Keratinocyte (primary cell): ENCODE results near the gene CDCP2. TPM values are rescaled to one million over a fixed set of nuclear protein-coding genes. Genes with fewer than 3 reads are reported as not detected.

Experiments used
- DNase-seq: peaks from one replicate; pipeline ENCODE4 v3.0.0-alpha.2; 2011; ENCODE audit warnings: low read depth, missing footprints, low spot score
- FAIRE-seq: peaks from 2 replicates; lab custom pipeline; 2011; peaks lifted over from hg19 to GRCh38; lab: Jason Lieb, UNC
- H2AFZ ChIP-seq: 2 replicates; pipeline ENCODE4 v1.6.0; 2012; ENCODE audit warnings: low read length, control low read depth, inconsistent platforms; ENCODE audit not compliant: control insufficient read depth
- H3K27ac ChIP-seq: 2 replicates; pipeline ENCODE4 v1.5.1; 2011; ENCODE audit warnings: low read length; ENCODE audit not compliant: control insufficient read depth, insufficient read depth
- H3K27me3 ChIP-seq: 3 replicates; pipeline ENCODE4 v1.6.0; 2011; ENCODE audit warnings: low read length; ENCODE audit not compliant: control insufficient read depth, insufficient read depth; ENCODE audit errors: extremely low read depth
- H3K36me3 ChIP-seq, 2 experiments: 2 replicates in 1 of 2; 3 replicates in 1 of 2; pipeline ENCODE4 v1.5.1; 2011; ENCODE audit warnings: low read length in 2 of 2, mild to moderate bottlenecking in 1 of 2; ENCODE audit not compliant: control insufficient read depth in 2 of 2, insufficient read depth in 2 of 2; ENCODE audit errors: extremely low read depth in 1 of 2
- H3K4me1 ChIP-seq: 3 replicates; pipeline ENCODE4 v1.5.1; 2011; ENCODE audit warnings: low read length; ENCODE audit not compliant: control insufficient read depth, insufficient read depth; ENCODE audit errors: extremely low read depth
- H3K4me2 ChIP-seq: 3 replicates; pipeline ENCODE4 v1.6.0; 2011; ENCODE audit warnings: low read depth, low read length; ENCODE audit not compliant: control insufficient read depth, insufficient read depth; ENCODE audit errors: extremely low read depth
- H3K4me3 ChIP-seq, 3 experiments: fragments of 200-600 bp in 1 of 3; sonication (generic) in 1 of 3; 2 replicates in 2 of 3; 3 replicates in 1 of 3; pipeline ENCODE4 v1.5.1; 2011 to 2016; ENCODE audit warnings: low read length in 3 of 3, mild to moderate bottlenecking in 3 of 3, control low read depth in 2 of 3, inconsistent platforms in 1 of 3, low read depth in 1 of 3, mixed read lengths in 1 of 3, mixed run types in 1 of 3, moderate library complexity in 1 of 3; ENCODE audit not compliant: control insufficient read depth in 2 of 3, insufficient read depth in 2 of 3; ENCODE audit errors: extremely low read depth in 1 of 3
- H3K79me2 ChIP-seq: 2 replicates; pipeline ENCODE4 v1.6.0; 2012; ENCODE audit warnings: low read length; ENCODE audit not compliant: control insufficient read depth, insufficient read depth
- H3K9ac ChIP-seq: 3 replicates; pipeline ENCODE4 v1.6.0; 2011; ENCODE audit warnings: low read length; ENCODE audit not compliant: control insufficient read depth, insufficient read depth; ENCODE audit errors: extremely low read depth
- H3K9me1 ChIP-seq: 3 replicates; pipeline ENCODE4 v1.6.0; 2011; ENCODE audit warnings: low read length; ENCODE audit not compliant: control insufficient read depth, insufficient read depth; ENCODE audit errors: extremely low read depth
- H3K9me3 ChIP-seq: 2 replicates; pipeline ENCODE4 v1.5.1; 2012; ENCODE audit warnings: low read depth, low read length; ENCODE audit not compliant: control insufficient read depth
- H4K20me1 ChIP-seq: 3 replicates; pipeline ENCODE4 v1.6.0; 2011; ENCODE audit warnings: low read length; ENCODE audit not compliant: control insufficient read depth, insufficient read depth; ENCODE audit errors: extremely low read depth
- CTCF ChIP-seq, 3 experiments: IDR thresholded peaks in 1 of 3; conservative IDR thresholded peaks in 1 of 3; optimal IDR thresholded peaks in 1 of 3; 2 replicates in 2 of 3; 3 replicates in 1 of 3; pipeline versions ENCODE3 to v1.5.1; 2011; ENCODE audit warnings: low read length in 3 of 3, mild to moderate bottlenecking in 3 of 3, moderate library complexity in 2 of 3, control low read depth in 1 of 3, inconsistent platforms in 1 of 3; ENCODE audit not compliant: insufficient read depth in 2 of 3; ENCODE audit errors: extremely low read depth in 1 of 3
- EZH2 ChIP-seq: IDR thresholded peaks from one replicate; pipeline ENCODE4 v1.6.1; 2012; ENCODE audit warnings: inconsistent platforms, mild to moderate bottlenecking, low read length, moderate library complexity
- dilution Hi-C: fragments of 300-500 bp; cut with MboI; formaldehyde crosslinking; loops from one replicate; pipeline ENCODE4 v1.7.0; 2020; ENCODE audit warnings: low sequenced_read_pairs; ENCODE audit not compliant: extremely low pct_ligation_motif_present
- polyA plus RNA-seq, 5 experiments: library from polyadenylated mRNA; depleted of rRNA in 3 of 5; stranded (reverse) in 3 of 5; stranded (forward) in 1 of 5; unstranded in 1 of 5; fragments of >200 nt; gene quantifications; 1 replicate in 1 of 5; 2 replicates in 3 of 5; 3 replicates in 1 of 5; pipeline versions ENCODE4 v1.2.1 to v1.2.3, GENCODE V29; 2011 to 2012; ENCODE audit warnings: missing spikeins in 2 of 5, low read depth in 1 of 5, low replicate concordance in 1 of 5

The CDCP2 gene
- polyA plus RNA-seq, 1 donor (not counting 4 experiments of a cell fraction or from before 2014, with no cell fraction given): not detected

DNA sequence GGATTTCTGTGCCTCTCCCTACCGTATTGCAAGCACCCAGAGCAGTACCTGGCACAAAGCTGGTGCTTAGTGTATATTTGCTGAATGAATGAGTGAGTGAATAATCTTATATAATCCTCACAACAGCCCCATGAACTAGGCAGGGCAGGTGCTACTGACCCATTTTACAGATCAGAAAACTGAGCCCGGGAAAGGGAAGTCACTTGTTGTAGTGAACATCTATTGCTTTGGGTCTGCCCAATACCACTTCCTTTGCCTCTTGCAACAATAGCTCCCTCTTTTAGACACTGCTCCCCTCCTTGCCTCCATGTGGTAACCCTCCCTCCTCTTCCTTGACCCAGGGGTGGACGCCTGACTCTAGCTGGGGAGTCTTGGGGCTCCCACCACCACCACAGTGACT lies 3.1 kb downstream of the CDCP2 start:
- Histone ChIP-seq H3K27ac (no peak overlapping the region), H3K4me3 (no peak overlapping the region), H2AFZ (no peak overlapping the region), H3K36me3 (no peaks in the 10 kb centered on the region), H3K4me2 (no peak overlapping the region), H3K9ac (no peak overlapping the region), H3K9me3 (no peaks in the 10 kb centered on the region), H4K20me1 (no peaks in the 10 kb centered on the region), H3K79me2 (no peaks in the 10 kb centered on the region), H3K9me1 (no peaks in the 10 kb centered on the region), H3K27me3 (no peaks in the 10 kb centered on the region), H3K4me1 (peaks cover 5% of the 10 kb centered on the region)
- no peak for TF ChIP-seq CTCF (optimal IDR thresholded peaks at IDR 0.05 in 1 of 3, IDR thresholded peaks at IDR 0.05 in 1 of 3, conservative IDR thresholded peaks at IDR 0.05 in 1 of 3; ENCODE audit: extremely low read depth in 1 of 3, insufficient read depth in 2 of 3, low read length in 3 of 3)
- no peak for TF ChIP-seq EZH2
- FAIRE-seq: no peak
- no peak for DNase-seq
- dilution Hi-C loops: no loop called here

DNA sequence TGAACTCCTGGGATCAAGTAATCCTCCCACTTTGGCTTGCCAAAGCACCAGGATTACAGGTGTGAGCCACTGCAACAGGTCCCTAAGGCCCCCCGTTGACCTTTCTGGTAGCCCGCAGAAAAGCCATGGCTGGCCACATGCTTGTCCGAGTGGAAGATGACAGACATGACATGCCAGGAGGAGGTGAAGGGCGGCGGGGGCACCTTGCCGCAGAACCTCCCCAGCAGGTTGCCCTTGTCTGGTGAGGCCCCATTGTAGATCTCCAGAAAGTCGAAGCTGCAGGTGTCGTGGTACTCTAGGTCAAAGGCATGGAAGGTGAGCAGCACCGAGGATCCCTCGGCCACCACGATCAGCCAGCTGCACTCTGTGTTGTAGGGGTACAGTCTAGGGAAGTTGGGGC lies 8.4 kb downstream of the CDCP2 start:
- DNase-seq (no peak), FAIRE-seq (no peak)
- Histone ChIP-seq H3K4me2 (no peak overlapping the region), H3K79me2 (no peaks in the 10 kb centered on the region), H3K9ac (no peak overlapping the region), H3K36me3 (no peaks in the 10 kb centered on the region), H3K4me1 (no peaks in the 10 kb centered on the region), H3K27me3 (no peaks in the 10 kb centered on the region), H2AFZ (no peak overlapping the region), H3K9me3 (no peaks in the 10 kb centered on the region), H3K27ac (no peak overlapping the region), H4K20me1 (no peaks in the 10 kb centered on the region), H3K9me1 (no peaks in the 10 kb centered on the region), H3K4me3 (no peak overlapping the region)
- no peak for TF ChIP-seq CTCF (optimal IDR thresholded peaks at IDR 0.05 in 1 of 3, IDR thresholded peaks at IDR 0.05 in 1 of 3, conservative IDR thresholded peaks at IDR 0.05 in 1 of 3; ENCODE audit: extremely low read depth in 1 of 3, insufficient read depth in 2 of 3, low read length in 3 of 3)
- no peak for TF ChIP-seq EZH2
- dilution Hi-C loops: no loop called here
